ENCODE results near the gene HSD17B1.
"Not testable (repeated sequence)": the region's sequence is repeated elsewhere in the genome, so short reads cannot be mapped to it uniquely, and the experiment has no call there.

The HSD17B1 gene

GRCh38 chr17:42525221-42525620, 27.5 kb upstream of the HSD17B1 start:
- DNase-seq (ENCODE audit: low spot score), result no peak

- DNase-seq (ENCODE audit: low spot score), result no peak
Observed at GRCh38 chr17:42526031-42526444, 26.7 kb upstream of the HSD17B1 start.

- DNase-seq (ENCODE audit: low spot score), result no peak
Observed at GRCh38 chr17:42527932-42528331, 24.8 kb upstream of the HSD17B1 start.

- DNase-seq (ENCODE audit: low spot score), result no peak
Observed at GRCh38 chr17:42529061-42529460, 23.7 kb upstream of the HSD17B1 start.

GRCh38 chr17:42530952-42531454, 21.7 kb upstream of the HSD17B1 start:
- DNase-seq (ENCODE audit: low spot score), result no peak

- peak; percentile 77 for DNase-seq (ENCODE audit: low spot score)
Observed at GRCh38 chr17:42531455-42532354, 21.0 kb upstream of the HSD17B1 start.

- no peak for DNase-seq (ENCODE audit: low spot score)
Observed at GRCh38 chr17:42535155-42536047, 17.3 kb upstream of the HSD17B1 start.

GRCh38 chr17:42536048-42536371, 16.7 kb upstream of the HSD17B1 start, which contains the start of gene NAGLU:
TSS of gene NAGLU (plus strand) at chr17:42536241. CDS start at chr17:42536273, 32 bp downstream.
- DNase-seq (ENCODE audit: low spot score), result peak; percentile 91

- peak; percentile 75 for DNase-seq (ENCODE audit: low spot score)
Observed at GRCh38 chr17:42536372-42537155, 16.2 kb upstream of the HSD17B1 start.

- no peak for DNase-seq (ENCODE audit: low spot score)
Observed at GRCh38 chr17:42537156-42537805, 15.4 kb upstream of the HSD17B1 start.

- DNase-seq (ENCODE audit: low spot score), result no peak
Observed at GRCh38 chr17:42537826-42538451, 14.8 kb upstream of the HSD17B1 start.

- DNase-seq (ENCODE audit: low spot score), result no peak
Observed at GRCh38 chr17:42538482-42538881, 14.2 kb upstream of the HSD17B1 start.

- DNase-seq (ENCODE audit: low spot score), result not testable (repeated sequence)
Observed at GRCh38 chr17:42540558-42540957, 12.2 kb upstream of the HSD17B1 start.

- DNase-seq (ENCODE audit: low spot score), result peak; percentile 54
Observed at GRCh38 chr17:42541041-42541833, 11.5 kb upstream of the HSD17B1 start.

- DNase-seq (ENCODE audit: low spot score), result no peak
Observed at GRCh38 chr17:42543190-42544079, 9.3 kb upstream of the HSD17B1 start.

GRCh38 chr17:42544874-42545283, 7.8 kb upstream of the HSD17B1 start:
- no peak for DNase-seq (ENCODE audit: low spot score)

GRCh38 chr17:42545755-42546505, 6.8 kb upstream of the HSD17B1 start:
- not testable (repeated sequence) for DNase-seq (ENCODE audit: low spot score)

GRCh38 chr17:42547001-42547461, 5.7 kb upstream of the HSD17B1 start:
- DNase-seq (ENCODE audit: low spot score), result no peak
